ENCODE measurements around the gene OR10H2.

The OR10H2 gene

GRCh38 chr19:15737722-15738121, 9.9 kb downstream of the OR10H2 start, which contains the start of gene OR10H3:
Gene OR10H3 (plus strand): TSS chr19:15737985. CDS start chr19:15741393, 3,408 bp downstream.
- TF ChIP-seq CTCF (IDR thresholded peaks at IDR 0.05; ENCODE audit: insufficient read depth, low read length, poor library complexity, severe bottlenecking): no peak
- DNase-seq (ENCODE audit: extremely low read depth, insufficient read length): no peak

GRCh38 chr19:15740785-15741184, 13.0 kb downstream of the OR10H2 start:
- no peak for TF ChIP-seq CTCF (IDR thresholded peaks at IDR 0.05; ENCODE audit: insufficient read depth, low read length, poor library complexity, severe bottlenecking)
- no peaks in the 10 kb centered on the region for H3K36me3 ChIP-seq (ENCODE audit: control insufficient read depth, insufficient read depth, low read length)
- no peak overlapping the region for H3K4me3 ChIP-seq (replicated peaks; ENCODE audit: low read depth, low read length)
- H3K27me3 ChIP-seq (replicated peaks; ENCODE audit: control insufficient read depth, insufficient read depth, low read length): no peaks in the 10 kb centered on the region
- DNase-seq (ENCODE audit: extremely low read depth, insufficient read length): no peak

More at GRCh38 chr19:15737722-15738121, 9.9 kb downstream of the OR10H2 start, which contains the start of gene OR10H3:
- no peaks in the 10 kb centered on the region for H3K36me3 ChIP-seq (ENCODE audit: control insufficient read depth, insufficient read depth, low read length)
- no peaks in the 10 kb centered on the region; the same call in 1 of the 2 replicates for H3K27me3 ChIP-seq (replicated peaks; ENCODE audit: control insufficient read depth, insufficient read depth, low read length)
- no peak within 1 kb of the TSS for H3K4me3 ChIP-seq (replicated peaks; ENCODE audit: low read depth, low read length)

GRCh38 chr19:15748239-15748638, 20.4 kb downstream of the OR10H2 start:
- no peak for DNase-seq (ENCODE audit: extremely low read depth, insufficient read length)
- TF ChIP-seq CTCF (IDR thresholded peaks at IDR 0.05; ENCODE audit: insufficient read depth, low read length, poor library complexity, severe bottlenecking): no peak
- no peaks in the 10 kb centered on the region for H3K27me3 ChIP-seq (replicated peaks; ENCODE audit: control insufficient read depth, insufficient read depth, low read length)
- no peak overlapping the region for H3K4me3 ChIP-seq (replicated peaks; ENCODE audit: low read depth, low read length)
- no peaks in the 10 kb centered on the region for H3K36me3 ChIP-seq (ENCODE audit: control insufficient read depth, insufficient read depth, low read length)

GRCh38 chr19:15758379-15758778, 30.6 kb downstream of the OR10H2 start:
- no peak for DNase-seq (ENCODE audit: extremely low read depth, insufficient read length)
- Histone ChIP-seq H3K36me3 (ENCODE audit: control insufficient read depth, insufficient read depth, low read length) (no peaks in the 10 kb centered on the region), H3K4me3 (replicated peaks; ENCODE audit: low read depth, low read length) (no peak overlapping the region), H3K27me3 (replicated peaks; ENCODE audit: control insufficient read depth, insufficient read depth, low read length) (no peaks in the 10 kb centered on the region)
- no peak for TF ChIP-seq CTCF (IDR thresholded peaks at IDR 0.05; ENCODE audit: insufficient read depth, low read length, poor library complexity, severe bottlenecking)

- DNase-seq (ENCODE audit: extremely low read depth, insufficient read length): no peak
- Histone ChIP-seq H3K27me3 (replicated peaks; ENCODE audit: control insufficient read depth, insufficient read depth, low read length) (no peaks in the 10 kb centered on the region), H3K4me3 (replicated peaks; ENCODE audit: low read depth, low read length) (no peak overlapping the region), H3K36me3 (ENCODE audit: control insufficient read depth, insufficient read depth, low read length) (no peaks in the 10 kb centered on the region)
- peak; percentile 45 for TF ChIP-seq CTCF (IDR thresholded peaks at IDR 0.05; ENCODE audit: insufficient read depth, low read length, poor library complexity, severe bottlenecking)
Measured at GRCh38 chr19:15759962-15760565, 32.2 kb downstream of the OR10H2 start.
